Caco-2 (cell line): ENCODE data around the gene ADISSP. TPM values are rescaled to one million over a fixed set of nuclear protein-coding genes. Genes with fewer than 3 reads are reported as not detected.
A peak's percentile ranks its signal among the peaks of the same experiment; 100 is the strongest.

Experiments used
- BruUV-seq: library from RNA; stranded (reverse); fragments of 400-500 nt; replicated peaks from 2 replicates; lab custom pipeline; 2021; lab: Mats Ljungman, UMichigan
- CTCF ChIA-PET: fragments of 300-600 bp; sonication (Branson Sonifier 250); formaldehyde crosslinking; loops from one replicate; lab custom pipeline; 2022; ENCODE audit warnings: antibody characterized with exemption; lab: Charles Lee
- POLR2A ChIA-PET: fragments of 300-600 bp; sonication (Branson Sonifier 250); formaldehyde crosslinking; loops from one replicate; lab custom pipeline; 2022; ENCODE audit warnings: antibody characterized with exemption; lab: Charles Lee
- DNase-seq, 2 experiments: peaks; one replicate each; pipeline versions ENCODE4 v3.0.0 to v3.0.0-alpha.2; 2020 to 2022
- H3K27me3 ChIP-seq: replicated peaks from 2 replicates; pipeline ENCODE4 v1.6.0; 2011; ENCODE audit warnings: low read length; ENCODE audit not compliant: control insufficient read depth, insufficient read depth
- H3K36me3 ChIP-seq: 2 replicates; pipeline ENCODE4 v1.5.1; 2011; ENCODE audit warnings: low read length; ENCODE audit not compliant: control insufficient read depth, insufficient read depth
- H3K4me1 ChIP-seq: fragments of 250-450 bp; sonication (Bioruptor Pico); 2 replicates; pipeline ENCODE4 v1.5.1; 2020; ENCODE audit warnings: mild to moderate bottlenecking
- H3K4me3 ChIP-seq: 2 replicates; pipeline ENCODE4 v1.5.1; 2011; ENCODE audit warnings: low read depth, mild to moderate bottlenecking, control low read depth, low read length
- H3K9me3 ChIP-seq: fragments of 250-450 bp; sonication (Bioruptor Pico); 2 replicates; pipeline ENCODE4 v1.5.1; 2020; ENCODE audit warnings: mild to moderate bottlenecking, moderate library complexity
- H3K27ac Mint-ChIP-seq: one replicate; pipeline ENCODE4 v1.8.0; 2022; ENCODE audit warnings: mixed read lengths; ENCODE audit not compliant: unreplicated experiment
- H3K27me3 Mint-ChIP-seq: one replicate; pipeline ENCODE4 v1.8.0; 2022; ENCODE audit warnings: mixed read lengths; ENCODE audit not compliant: insufficient read depth, unreplicated experiment
- H3K36me3 Mint-ChIP-seq: one replicate; pipeline ENCODE4 v1.8.0; 2022; ENCODE audit warnings: mild to moderate bottlenecking, mixed read lengths; ENCODE audit not compliant: insufficient read depth, unreplicated experiment
- H3K4me1 Mint-ChIP-seq: one replicate; pipeline ENCODE4 v1.8.0; 2022; ENCODE audit warnings: low read depth, mixed read lengths; ENCODE audit not compliant: unreplicated experiment
- H3K4me3 Mint-ChIP-seq: one replicate; pipeline ENCODE4 v1.8.0; 2022; ENCODE audit warnings: mild to moderate bottlenecking, moderate library complexity, mixed read lengths; ENCODE audit not compliant: unreplicated experiment
- H3K9me3 Mint-ChIP-seq: one replicate; pipeline ENCODE4 v1.8.0; 2022; ENCODE audit warnings: mixed read lengths; ENCODE audit not compliant: unreplicated experiment
- intact Hi-C: fragments of 100-400 bp; cut with micrococcal nuclease; formaldehyde crosslinking; loops from one replicate; pipeline ENCODE4 v1.10.0; 2022; ENCODE audit not compliant: unreplicated experiment
- total RNA-seq: library from RNA; stranded (reverse); gene quantifications from 2 replicates; pipeline ENCODE4 v1.2.3, GENCODE V29; 2022
- TF ChIP-seq, protein P1 (sequence below), 2 experiments: fragments of 200-600 bp in 1 of 2; IDR thresholded peaks; 1 replicate in 1 of 2; 2 replicates in 1 of 2; pipeline versions ENCODE4 v1.5.1 to v1.8.0; 2011 to 2022; ENCODE audit warnings: antibody characterized with exemption in 1 of 2, control low read depth in 1 of 2, inconsistent platforms in 1 of 2, low read depth in 1 of 2, low read length in 1 of 2, mild to moderate bottlenecking in 1 of 2, moderate library complexity in 1 of 2; ENCODE audit not compliant: insufficient read depth in 1 of 2, severe bottlenecking in 1 of 2, unreplicated experiment in 1 of 2

ADISSP gene
- total RNA-seq, 1 experiment from 2014 or later = 56.1 TPM

DNA sequence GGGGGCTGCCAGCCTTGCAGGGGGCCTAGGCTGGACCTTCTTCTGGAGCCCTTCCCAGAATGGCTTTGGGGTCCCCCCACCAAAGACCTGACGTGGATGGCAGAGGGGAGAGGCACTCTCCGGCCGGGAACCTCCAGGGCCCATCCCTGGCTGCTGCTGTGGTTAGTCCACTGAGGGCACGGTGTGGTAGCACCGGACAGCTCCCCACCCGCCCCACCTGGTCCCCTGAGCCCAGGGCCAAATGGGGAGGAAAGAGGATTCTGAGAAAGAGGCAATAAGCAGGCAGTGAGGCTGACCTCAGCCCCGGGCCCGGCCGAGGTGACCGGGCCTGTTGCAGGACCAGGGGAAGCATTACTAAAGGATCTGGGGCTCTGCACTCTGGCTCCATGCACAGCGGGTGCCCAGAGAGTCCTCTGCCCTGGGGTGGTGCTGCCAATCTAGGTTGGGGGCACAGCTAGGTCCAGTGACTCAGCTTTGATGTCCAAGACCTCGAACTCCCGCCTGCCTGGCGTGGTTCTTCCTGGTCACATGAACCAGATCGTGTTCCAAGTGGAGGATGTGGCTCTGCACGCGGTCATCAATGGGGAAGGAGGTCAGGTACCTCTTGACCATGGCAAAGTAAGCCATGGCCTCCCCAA, 16.8 kb upstream of the ADISSP start:
- TF ChIP-seq, protein P1, sequence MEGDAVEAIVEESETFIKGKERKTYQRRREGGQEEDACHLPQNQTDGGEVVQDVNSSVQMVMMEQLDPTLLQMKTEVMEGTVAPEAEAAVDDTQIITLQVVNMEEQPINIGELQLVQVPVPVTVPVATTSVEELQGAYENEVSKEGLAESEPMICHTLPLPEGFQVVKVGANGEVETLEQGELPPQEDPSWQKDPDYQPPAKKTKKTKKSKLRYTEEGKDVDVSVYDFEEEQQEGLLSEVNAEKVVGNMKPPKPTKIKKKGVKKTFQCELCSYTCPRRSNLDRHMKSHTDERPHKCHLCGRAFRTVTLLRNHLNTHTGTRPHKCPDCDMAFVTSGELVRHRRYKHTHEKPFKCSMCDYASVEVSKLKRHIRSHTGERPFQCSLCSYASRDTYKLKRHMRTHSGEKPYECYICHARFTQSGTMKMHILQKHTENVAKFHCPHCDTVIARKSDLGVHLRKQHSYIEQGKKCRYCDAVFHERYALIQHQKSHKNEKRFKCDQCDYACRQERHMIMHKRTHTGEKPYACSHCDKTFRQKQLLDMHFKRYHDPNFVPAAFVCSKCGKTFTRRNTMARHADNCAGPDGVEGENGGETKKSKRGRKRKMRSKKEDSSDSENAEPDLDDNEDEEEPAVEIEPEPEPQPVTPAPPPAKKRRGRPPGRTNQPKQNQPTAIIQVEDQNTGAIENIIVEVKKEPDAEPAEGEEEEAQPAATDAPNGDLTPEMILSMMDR (IDR thresholded peaks at IDR 0.05; ENCODE audit: insufficient read depth in 1 of 2, low read depth in 1 of 2, low read length in 1 of 2, severe bottlenecking in 1 of 2, unreplicated experiment in 1 of 2) = no peak
- H3K27me3 ChIP-seq = no peaks in the 10 kb centered on the region
- peaks cover 7% of the 10 kb centered on the region for H3K4me1 Mint-ChIP-seq
- H3K9me3 Mint-ChIP-seq = no peaks in the 10 kb centered on the region
- H3K36me3 Mint-ChIP-seq = peaks cover 14% of the 10 kb centered on the region
- peak overlapping the region; percentile 30 for H3K4me3 Mint-ChIP-seq
- ChIA-PET POLR2A (interaction anchor here (1.6 kb wide), 1 partner anchor 12 kb away, joined by 5 read pairs; the partner anchor contains the start of gene CDC25B), CTCF (interaction anchor here (0.6 kb wide), 1 partner anchor 84 kb away, joined by 4 read pairs; no protein-coding TSS in a partner anchor)
- H3K4me3 ChIP-seq = no peak overlapping the region
- DNase-seq = no peak
- TSS peak; percentile 86 for BruUV-seq
- H3K9me3 ChIP-seq = no peaks in the 10 kb centered on the region
- peaks cover 6% of the 10 kb centered on the region for H3K27me3 Mint-ChIP-seq
- H3K4me1 ChIP-seq = peaks cover 29% of the 10 kb centered on the region
- intact Hi-C loops = no loop called here
- H3K27ac Mint-ChIP-seq = no peak overlapping the region
- no peaks in the 10 kb centered on the region for H3K36me3 ChIP-seq

DNA sequence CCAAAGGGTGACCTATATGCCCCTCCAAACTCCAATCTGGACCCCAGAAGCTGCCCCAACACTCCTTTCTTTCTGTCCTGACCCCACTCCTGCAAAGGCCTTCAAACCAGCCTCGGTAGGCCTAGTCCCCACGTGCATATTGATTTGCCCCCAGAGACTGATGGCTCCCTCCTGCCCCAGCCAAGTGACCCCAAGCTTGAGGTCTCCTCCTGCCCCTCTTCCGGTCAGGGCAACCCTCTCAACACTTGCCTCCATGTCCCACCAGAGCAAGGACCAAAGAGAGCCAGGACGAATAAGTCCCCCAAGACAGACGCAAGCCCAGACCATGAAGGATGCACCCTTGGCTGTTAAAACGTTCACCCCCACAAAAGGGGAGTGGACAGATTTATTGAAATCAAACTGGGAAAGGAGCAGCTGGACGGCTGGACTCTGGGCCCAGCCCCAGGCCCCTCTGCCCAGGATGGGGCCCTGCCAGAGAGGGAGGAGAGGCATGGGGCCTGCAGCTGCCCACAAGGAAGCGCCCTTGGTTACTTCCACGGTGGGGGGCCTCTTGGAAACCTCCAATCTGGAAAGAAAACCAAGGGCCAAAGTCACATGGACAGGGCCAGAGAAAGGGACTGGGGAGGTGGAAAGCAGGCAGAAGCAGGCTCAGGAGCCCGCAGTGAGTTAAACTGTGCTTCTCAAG, 16.1 kb upstream of the ADISSP start:
- CTCF ChIA-PET = interaction anchor here (0.6 to 2.6 kb wide), 2 partner anchors 67 to 85 kb away, joined by 4 to 7 read pairs; no protein-coding TSS in a partner anchor
- H3K4me1 ChIP-seq = peaks cover 29% of the 10 kb centered on the region
- no peaks in the 10 kb centered on the region for H3K36me3 ChIP-seq
- intact Hi-C loops = no loop called here
- POLR2A ChIA-PET = interaction anchor here (0.5 to 0.6 kb wide), 2 partner anchors 189 to 944 kb away, joined by 4 to 6 read pairs; no protein-coding TSS in a partner anchor
- no peaks in the 10 kb centered on the region for H3K27me3 ChIP-seq
- Mint-ChIP-seq H3K4me1 (peaks cover 3% of the 10 kb centered on the region), H3K27me3 (peaks cover 4% of the 10 kb centered on the region), H3K9me3 (no peaks in the 10 kb centered on the region), H3K36me3 (peaks cover 14% of the 10 kb centered on the region), H3K4me3 (peak overlapping the region; percentile 31), H3K27ac (no peak overlapping the region)
- TF ChIP-seq, protein P1 (IDR thresholded peaks at IDR 0.05; ENCODE audit: insufficient read depth in 1 of 2, low read depth in 1 of 2, low read length in 1 of 2, severe bottlenecking in 1 of 2, unreplicated experiment in 1 of 2) = no peak
- no peaks in the 10 kb centered on the region for H3K9me3 ChIP-seq
- no peak for DNase-seq
- BruUV-seq = no TSS peak
- no peak overlapping the region for H3K4me3 ChIP-seq

DNA sequence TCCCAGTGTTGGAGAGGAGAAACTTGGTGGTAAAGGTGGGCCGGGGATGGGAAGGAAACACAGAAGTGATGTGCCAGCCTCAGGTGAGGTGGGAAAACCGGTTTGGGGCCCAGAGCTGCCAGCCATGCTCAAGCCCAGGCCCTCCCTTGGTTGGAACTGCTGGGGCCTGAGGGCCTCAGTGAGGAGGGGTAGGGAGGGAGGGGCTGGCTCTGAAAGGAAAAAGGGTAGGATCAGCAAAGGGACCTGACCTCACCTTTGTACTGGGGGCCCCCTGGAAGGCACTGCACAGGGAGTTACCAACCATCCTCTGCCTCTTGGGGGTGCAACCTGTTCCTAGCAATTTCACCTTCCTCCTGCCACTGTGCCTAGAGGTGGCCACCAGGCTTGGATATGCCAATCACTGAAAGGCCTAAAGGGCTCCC, 15.5 kb upstream of the ADISSP start:
- no peaks in the 10 kb centered on the region for H3K9me3 ChIP-seq
- no TSS peak for BruUV-seq
- Mint-ChIP-seq H3K36me3 (peaks cover 14% of the 10 kb centered on the region), H3K27ac (no peak overlapping the region), H3K27me3 (peaks cover 3% of the 10 kb centered on the region), H3K4me1 (no peaks in the 10 kb centered on the region), H3K4me3 (peak overlapping the region; percentile 31), H3K9me3 (no peaks in the 10 kb centered on the region)
- no peaks in the 10 kb centered on the region for H3K36me3 ChIP-seq
- POLR2A ChIA-PET = interaction anchor here (0.5 kb wide), 1 partner anchor 944 kb away, joined by 4 read pairs; no protein-coding TSS in a partner anchor
- H3K4me3 ChIP-seq = no peak overlapping the region
- intact Hi-C loops = no loop called here
- peaks cover 29% of the 10 kb centered on the region for H3K4me1 ChIP-seq
- DNase-seq = peak in 1 of 2 experiments; percentile 32
- TF ChIP-seq, protein P1 (IDR thresholded peaks at IDR 0.05; ENCODE audit: insufficient read depth in 1 of 2, low read depth in 1 of 2, low read length in 1 of 2, severe bottlenecking in 1 of 2, unreplicated experiment in 1 of 2) = no peak
- CTCF ChIA-PET = interaction anchor here (2.6 kb wide), 1 partner anchor 66 kb away, joined by 7 read pairs; no protein-coding TSS in a partner anchor
- no peaks in the 10 kb centered on the region for H3K27me3 ChIP-seq
